ENCODE measurements around the gene PKIG.

PKIG gene

GRCh38 chr20:44610313-44610962 lies 28.1 kb downstream of the PKIG start:
- TF ChIP-seq CTCF (IDR thresholded peaks at IDR 0.05; ENCODE audit: unreplicated experiment in 3 of 3): no peak
- Mint-ChIP-seq H3K4me3 (no peak overlapping the region), H3K36me3 (ENCODE audit: low read depth) (peaks cover 16% of the 10 kb centered on the region), H3K27ac (peak overlapping the region in 2 of 3 experiments; percentile 88 to 92), H3K4me1 (peaks cover 23% of the 10 kb centered on the region), H3K9me3 (no peaks in the 10 kb centered on the region), H3K27me3 (ENCODE audit: low read depth) (no peaks in the 10 kb centered on the region)

- Mint-ChIP-seq H3K9me3 (no peaks in the 10 kb centered on the region), H3K27ac (no peak overlapping the region), H3K4me1 (peaks cover 35% of the 10 kb centered on the region), H3K36me3 (ENCODE audit: low read depth) (peaks cover 25% of the 10 kb centered on the region), H3K4me3 (no peak overlapping the region), H3K27me3 (ENCODE audit: low read depth) (no peaks in the 10 kb centered on the region)
- TF ChIP-seq CTCF (IDR thresholded peaks at IDR 0.05; ENCODE audit: unreplicated experiment in 3 of 3): no peak
These were observed 31.2 kb downstream of the PKIG start for GRCh38 chr20:44613575-44613974.

GRCh38 chr20:44614525-44614924 lies 32.1 kb downstream of the PKIG start:
- Mint-ChIP-seq H3K4me1 (peaks cover 26% of the 10 kb centered on the region), H3K36me3 (ENCODE audit: low read depth) (peaks cover 31% of the 10 kb centered on the region), H3K27me3 (ENCODE audit: low read depth) (no peaks in the 10 kb centered on the region), H3K27ac (no peak overlapping the region), H3K4me3 (no peak overlapping the region), H3K9me3 (no peaks in the 10 kb centered on the region)
- TF ChIP-seq CTCF (IDR thresholded peaks at IDR 0.05; ENCODE audit: unreplicated experiment in 3 of 3): no peak

- peaks cover 20% of the 10 kb centered on the region for H3K4me1 Mint-ChIP-seq
- H3K9me3 Mint-ChIP-seq: no peaks in the 10 kb centered on the region
These were observed 32.9 kb downstream of the PKIG start for GRCh38 chr20:44615169-44615791.

GRCh38 chr20:44615876-44616603 lies 33.7 kb downstream of the PKIG start:
- Mint-ChIP-seq H3K4me1 (peaks cover 17% of the 10 kb centered on the region), H3K4me3 (no peak overlapping the region), H3K27me3 (ENCODE audit: low read depth) (no peaks in the 10 kb centered on the region), H3K27ac (peak overlapping the region in 2 of 3 experiments; percentile 25 to 34), H3K9me3 (no peaks in the 10 kb centered on the region), H3K36me3 (ENCODE audit: low read depth) (peaks cover 43% of the 10 kb centered on the region)
- no peak for TF ChIP-seq CTCF (IDR thresholded peaks at IDR 0.05; ENCODE audit: unreplicated experiment in 3 of 3)

More at GRCh38 chr20:44615169-44615791, 32.9 kb downstream of the PKIG start:
- no peak for TF ChIP-seq CTCF (IDR thresholded peaks at IDR 0.05; ENCODE audit: unreplicated experiment in 3 of 3)
- Mint-ChIP-seq H3K4me3 (no peak overlapping the region), H3K27ac (peak overlapping the region; percentile 25 to 52 (median 46)), H3K27me3 (ENCODE audit: low read depth) (no peaks in the 10 kb centered on the region), H3K36me3 (ENCODE audit: low read depth) (peaks cover 39% of the 10 kb centered on the region)
